K562 (cell line): ENCODE measurements around the gene PTH2.

Experiments
- E2F6 ChIP-seq, 2 experiments: IDR thresholded peaks; 2 replicates each; pipeline ENCODE4 v1.6.1; 2011; ENCODE audit warnings: borderline replicate concordance in 1 of 2, control low read depth in 1 of 2, low read depth in 1 of 2, low read length in 1 of 2, mild to moderate bottlenecking in 1 of 2, mixed read lengths in 1 of 2, moderate library complexity in 1 of 2; ENCODE audit not compliant: insufficient read depth in 1 of 2, insufficient read length in 1 of 2, poor library complexity in 1 of 2, severe bottlenecking in 1 of 2; ENCODE audit errors: extremely low read depth in 1 of 2
- KDM1A ChIP-seq, 2 experiments: fragments of 450-650 bp; IDR thresholded peaks; 2 replicates each; pipeline ENCODE4 v1.6.1; 2016; ENCODE audit warnings: mild to moderate bottlenecking in 2 of 2
- NBN ChIP-seq: fragments of 450-650 bp; IDR thresholded peaks from 2 replicates; pipeline ENCODE4 v1.6.1; 2016; ENCODE audit warnings: low read depth, mild to moderate bottlenecking
- POLR2G ChIP-seq: fragments of 200-400 bp; formaldehyde crosslinking; IDR thresholded peaks from 2 replicates; pipeline ENCODE4 v1.6.1; 2017; ENCODE audit warnings: low read depth, mild to moderate bottlenecking, antibody characterized with exemption, low read length, moderate library complexity
- RAD51 ChIP-seq: fragments of 450-650 bp; IDR thresholded peaks from 2 replicates; pipeline ENCODE4 v1.7.1; 2016; ENCODE audit warnings: low read depth, mild to moderate bottlenecking, borderline replicate concordance
- RCOR1 ChIP-seq, 2 experiments: IDR thresholded peaks; 2 replicates each; pipeline ENCODE4 v1.6.1; 2012; ENCODE audit warnings: low read depth in 2 of 2, low read length in 2 of 2, borderline replicate concordance in 1 of 2, improper control_type of control experiment in 1 of 2
- ZNF24 ChIP-seq: fragments of 450-650 bp; IDR thresholded peaks from 2 replicates; pipeline ENCODE4 v1.6.1; 2016
- ZZZ3 ChIP-seq: fragments of 450-650 bp; IDR thresholded peaks from 2 replicates; pipeline ENCODE4 v1.6.1; 2016; ENCODE audit warnings: antibody characterized with exemption, mild to moderate bottlenecking, moderate library complexity

GRCh38 chr19:49408816-49409440 lies 14.3 kb downstream of the PTH2 start:
- TF ChIP-seq NBN (no peak), POLR2G (no peak), E2F6 (IDR thresholded peaks at IDR 0.05; ENCODE audit: borderline replicate concordance in 1 of 2, extremely low read depth in 1 of 2, insufficient read depth in 1 of 2, insufficient read length in 1 of 2, low read depth in 1 of 2, low read length in 1 of 2, poor library complexity in 1 of 2, severe bottlenecking in 1 of 2) (no peak), ZZZ3 (no peak), RAD51 (no peak), KDM1A (IDR thresholded peaks at IDR 0.05) (no peak), ZNF24 (no peak), RCOR1 (IDR thresholded peaks at IDR 0.05; ENCODE audit: borderline replicate concordance in 1 of 2, low read depth in 2 of 2, low read length in 2 of 2) (no peak)
